Measurements from ENCODE around the gene FLVCR2. TPM values are rescaled to one million over a fixed set of nuclear protein-coding genes. Genes with fewer than 3 reads are reported as not detected.

FLVCR2 gene
- total and polyA plus RNA-seq, 7 experiments from 2014 or later = 0.80 to 9.4 (median 3.5) TPM

GRCh38 chr14:75553157-75553556, 25.3 kb upstream of the FLVCR2 start:
- ATAC-seq = no peak
- Mint-ChIP-seq H3K4me3 (no peak overlapping the region), H3K27ac (no peak overlapping the region), H3K36me3 (peaks cover 0 to 29% (median 5%) of the 10 kb centered on the region in 5 donors), H3K9me3 (peaks cover 0 to 6% (median 0%) of the 10 kb centered on the region in 11 donors), H3K27me3 (no peaks in the 10 kb centered on the region), H3K4me1 (peaks cover 0 to 52% (median 0%) of the 10 kb centered on the region in 7 donors)
- no peak overlapping the region for H3K4me3 ChIP-seq (ENCODE audit: low read length)
- peaks cover 0 to 16% of the 10 kb centered on the region in 2 donors for H3K4me1 ChIP-seq (ENCODE audit: control insufficient read depth in 2 of 2, insufficient read depth in 2 of 2, low read length in 2 of 2)
- ChIA-PET CTCF (interaction anchor here (0.6 to 1.9 kb wide), 5 partner anchors 8 to 252 kb away, joined by 3 to 4 read pairs (median 4); no protein-coding TSS in a partner anchor), POLR2A (interaction anchor here (1.9 kb wide), 1 partner anchor 10 kb away, joined by 6 read pairs; no protein-coding TSS in a partner anchor)
- no peaks in the 10 kb centered on the region for H3K9me3 ChIP-seq (ENCODE audit: control insufficient read depth in 2 of 3, low read length in 3 of 3)
- DNase-seq = no peak
- H3K36me3 ChIP-seq (ENCODE audit: control insufficient read depth in 2 of 3, insufficient read depth in 3 of 3, low read length in 3 of 3) = peaks cover 0 to under 1% (median 0%) of the 10 kb centered on the region in 3 experiments
- intact Hi-C loops (cut with micrococcal nuclease) = no loop called here
- H3K27me3 ChIP-seq (ENCODE audit: control insufficient read depth in 2 of 2, insufficient read depth in 2 of 2, low read length in 2 of 2) = no peaks in the 10 kb centered on the region
- no peak overlapping the region for H3K27ac ChIP-seq (ENCODE audit: low read depth, low read length)

GRCh38 chr14:75553761-75554364, 24.6 kb upstream of the FLVCR2 start:
- Mint-ChIP-seq H3K4me1 (peaks cover 0 to 51% (median 0%) of the 10 kb centered on the region in 7 donors), H3K4me3 (no peak overlapping the region), H3K9me3 (peaks cover 0 to 6% (median 0%) of the 10 kb centered on the region in 11 donors), H3K27me3 (no peaks in the 10 kb centered on the region), H3K36me3 (peaks cover 0 to 24% (median 4%) of the 10 kb centered on the region in 5 donors), H3K27ac (no peak overlapping the region)
- ATAC-seq (no peak), DNase-seq (no peak)
- Histone ChIP-seq H3K4me3 (ENCODE audit: low read length) (no peak overlapping the region), H3K36me3 (ENCODE audit: control insufficient read depth in 2 of 3, insufficient read depth in 3 of 3, low read length in 3 of 3) (no peaks in the 10 kb centered on the region), H3K4me1 (ENCODE audit: control insufficient read depth in 2 of 2, insufficient read depth in 2 of 2, low read length in 2 of 2) (peaks cover 0 to 16% of the 10 kb centered on the region in 2 donors), H3K27ac (ENCODE audit: low read depth, low read length) (no peak overlapping the region), H3K27me3 (ENCODE audit: control insufficient read depth in 2 of 2, insufficient read depth in 2 of 2, low read length in 2 of 2) (no peaks in the 10 kb centered on the region), H3K9me3 (ENCODE audit: control insufficient read depth in 2 of 3, low read length in 3 of 3) (no peaks in the 10 kb centered on the region)
- intact Hi-C loops (cut with micrococcal nuclease) = no loop called here
- POLR2A ChIA-PET = interaction anchor here (1.9 kb wide), 1 partner anchor 11 kb away, joined by 6 read pairs; no protein-coding TSS in a partner anchor
- CTCF ChIA-PET = interaction anchor here (0.6 to 1.8 kb wide), 4 partner anchors 23 to 248 kb away, joined by 3 to 4 read pairs (median 4); no protein-coding TSS in a partner anchor

GRCh38 chr14:75554482-75554881, 23.9 kb upstream of the FLVCR2 start:
- Histone ChIP-seq H3K9me3 (ENCODE audit: control insufficient read depth in 2 of 3, low read length in 3 of 3) (no peaks in the 10 kb centered on the region), H3K27ac (ENCODE audit: low read depth, low read length) (no peak overlapping the region), H3K4me1 (ENCODE audit: control insufficient read depth in 2 of 2, insufficient read depth in 2 of 2, low read length in 2 of 2) (peaks cover 0 to 16% of the 10 kb centered on the region in 2 donors), H3K27me3 (ENCODE audit: control insufficient read depth in 2 of 2, insufficient read depth in 2 of 2, low read length in 2 of 2) (no peaks in the 10 kb centered on the region), H3K4me3 (ENCODE audit: low read length) (no peak overlapping the region), H3K36me3 (ENCODE audit: control insufficient read depth in 2 of 3, insufficient read depth in 3 of 3, low read length in 3 of 3) (no peaks in the 10 kb centered on the region)
- Mint-ChIP-seq H3K36me3 (peaks cover 0 to 24% (median 4%) of the 10 kb centered on the region in 5 donors), H3K4me1 (peaks cover 0 to 52% (median under 1%) of the 10 kb centered on the region in 7 donors), H3K27me3 (no peaks in the 10 kb centered on the region), H3K4me3 (no peak overlapping the region), H3K9me3 (peaks cover 0 to 6% (median 0%) of the 10 kb centered on the region in 11 donors), H3K27ac (peak overlapping the region in 1 of 9 donors; percentile 67)
- POLR2A ChIA-PET = no interaction called here
- ATAC-seq (no peak), DNase-seq (no peak)
- intact Hi-C loops (cut with micrococcal nuclease) = no loop called here
- CTCF ChIA-PET = interaction anchor here (0.6 to 1.5 kb wide), 2 partner anchors 23 to 79 kb away, joined by 3 to 4 read pairs; no protein-coding TSS in a partner anchor

GRCh38 chr14:75558440-75558839, 20.0 kb upstream of the FLVCR2 start:
- H3K27ac ChIP-seq (ENCODE audit: low read depth, low read length) = no peak overlapping the region
- Mint-ChIP-seq H3K4me3 (no peak overlapping the region), H3K36me3 (peaks cover 0 to 19% (median 4%) of the 10 kb centered on the region in 5 donors), H3K27me3 (no peaks in the 10 kb centered on the region), H3K27ac (peak overlapping the region in 1 of 9 donors; percentile 16), H3K9me3 (peaks cover 0 to 6% (median 0%) of the 10 kb centered on the region in 11 donors), H3K4me1 (peaks cover 16 to 66% (median 23%) of the 10 kb centered on the region in 7 donors)
- no peaks in the 10 kb centered on the region for H3K27me3 ChIP-seq (ENCODE audit: control insufficient read depth in 2 of 2, insufficient read depth in 2 of 2, low read length in 2 of 2)
- intact Hi-C loops (cut with micrococcal nuclease) = no loop called here
- no peaks in the 10 kb centered on the region for H3K9me3 ChIP-seq (ENCODE audit: control insufficient read depth in 2 of 3, low read length in 3 of 3)
- no peak overlapping the region for H3K4me3 ChIP-seq (ENCODE audit: low read length)
- POLR2A ChIA-PET = no interaction called here
- H3K36me3 ChIP-seq (ENCODE audit: control insufficient read depth in 2 of 3, insufficient read depth in 3 of 3, low read length in 3 of 3) = no peaks in the 10 kb centered on the region
- no peak for ATAC-seq
- no peak for DNase-seq
- CTCF ChIA-PET = no interaction called here
- H3K4me1 ChIP-seq (ENCODE audit: control insufficient read depth in 2 of 2, insufficient read depth in 2 of 2, low read length in 2 of 2) = peaks cover 4 to 7% of the 10 kb centered on the region in 2 donors

- H3K27me3 Mint-ChIP-seq = no peaks in the 10 kb centered on the region
- H3K36me3 Mint-ChIP-seq = peaks cover 0 to 19% (median 4%) of the 10 kb centered on the region in 5 donors
- peaks cover 14 to 62% (median 23%) of the 10 kb centered on the region in 7 donors for H3K4me1 Mint-ChIP-seq
- no peak overlapping the region for H3K4me3 ChIP-seq (ENCODE audit: low read length)
- no peak for ATAC-seq
- no peak overlapping the region for H3K4me3 Mint-ChIP-seq
- POLR2A ChIA-PET = no interaction called here
- H3K36me3 ChIP-seq (ENCODE audit: control insufficient read depth in 2 of 3, insufficient read depth in 3 of 3, low read length in 3 of 3) = no peaks in the 10 kb centered on the region
- peaks cover 4 to 7% of the 10 kb centered on the region in 2 donors for H3K4me1 ChIP-seq (ENCODE audit: control insufficient read depth in 2 of 2, insufficient read depth in 2 of 2, low read length in 2 of 2)
- H3K27ac ChIP-seq (ENCODE audit: low read depth, low read length) = no peak overlapping the region
- CTCF ChIA-PET = interaction anchor here (0.6 kb wide), 1 partner anchor 250 kb away, joined by 3 read pairs; no protein-coding TSS in a partner anchor
- H3K9me3 ChIP-seq (ENCODE audit: control insufficient read depth in 2 of 3, low read length in 3 of 3) = no peaks in the 10 kb centered on the region
- H3K27ac Mint-ChIP-seq = peak overlapping the region in 1 of 9 donors; percentile 88
- intact Hi-C loops (cut with micrococcal nuclease) = no loop called here
- DNase-seq = no peak
- no peaks in the 10 kb centered on the region for H3K27me3 ChIP-seq (ENCODE audit: control insufficient read depth in 2 of 2, insufficient read depth in 2 of 2, low read length in 2 of 2)
- H3K9me3 Mint-ChIP-seq = peaks cover 0 to 6% (median 0%) of the 10 kb centered on the region in 11 donors
Observed at GRCh38 chr14:75559045-75559444, 19.4 kb upstream of the FLVCR2 start.

GRCh38 chr14:75559451-75560222, 18.8 kb upstream of the FLVCR2 start:
- no peak overlapping the region for H3K27ac ChIP-seq (ENCODE audit: low read depth, low read length)
- H3K36me3 Mint-ChIP-seq = peaks cover 0 to 15% (median 4%) of the 10 kb centered on the region in 5 donors
- H3K27me3 ChIP-seq (ENCODE audit: control insufficient read depth in 2 of 2, insufficient read depth in 2 of 2, low read length in 2 of 2) = no peaks in the 10 kb centered on the region
- H3K4me1 ChIP-seq (ENCODE audit: control insufficient read depth in 2 of 2, insufficient read depth in 2 of 2, low read length in 2 of 2) = peaks cover 4 to 7% of the 10 kb centered on the region in 2 donors
- peaks cover 15 to 58% (median 25%) of the 10 kb centered on the region in 7 donors for H3K4me1 Mint-ChIP-seq
- intact Hi-C loops (cut with micrococcal nuclease) = loop anchor here (1.0 to 5.0 kb wide), 3 partner anchors 16 to 432 kb away; partner anchors contain the start of gene NEK9 (in 1 of the 2)
- ChIA-PET POLR2A (interaction anchor here (0.9 kb wide), 1 partner anchor 35 kb away, joined by 3 read pairs; no protein-coding TSS in a partner anchor), CTCF (interaction anchor here (0.6 to 2.7 kb wide), 3 partner anchors 38 to 251 kb away, joined by 3 to 21 read pairs (median 4); partner anchors contain the start of gene BATF)
- no peaks in the 10 kb centered on the region for H3K36me3 ChIP-seq (ENCODE audit: control insufficient read depth in 2 of 3, insufficient read depth in 3 of 3, low read length in 3 of 3)
- H3K27ac Mint-ChIP-seq = peak overlapping the region in 1 of 9 donors; percentile 88
- peak overlapping the region in 2 of 10 donors; percentile 26 to 77 for H3K4me3 Mint-ChIP-seq
- DNase-seq = peak in 1 of 9 donors; percentile 76
- peaks cover 0 to 6% (median 0%) of the 10 kb centered on the region in 11 donors for H3K9me3 Mint-ChIP-seq
- no peaks in the 10 kb centered on the region for H3K9me3 ChIP-seq (ENCODE audit: control insufficient read depth in 2 of 3, low read length in 3 of 3)
- no peaks in the 10 kb centered on the region for H3K27me3 Mint-ChIP-seq
- no peak overlapping the region for H3K4me3 ChIP-seq (ENCODE audit: low read length)
- ATAC-seq = peak; percentile 36

Measured in naive thymus-derived CD4-positive, alpha-beta T cell (primary cell).